D721Med (cell line): ENCODE measurements around the gene NEK7.

Experiments used
- DNase-seq: peaks from one replicate; pipeline ENCODE4 v3.0.0; 2011; ENCODE audit warnings: low spot score; ENCODE audit not compliant: insufficient read length
- FAIRE-seq: peaks from 2 replicates; lab custom pipeline; 2011; peaks lifted over from hg19 to GRCh38; lab: Jason Lieb, UNC
- CTCF ChIP-seq: IDR thresholded peaks from 2 replicates; pipeline ENCODE4 v1.5.1; 2012; ENCODE audit warnings: mild to moderate bottlenecking, control low read depth; ENCODE audit not compliant: insufficient read depth; ENCODE audit errors: missing control alignments

The NEK7 gene

DNA sequence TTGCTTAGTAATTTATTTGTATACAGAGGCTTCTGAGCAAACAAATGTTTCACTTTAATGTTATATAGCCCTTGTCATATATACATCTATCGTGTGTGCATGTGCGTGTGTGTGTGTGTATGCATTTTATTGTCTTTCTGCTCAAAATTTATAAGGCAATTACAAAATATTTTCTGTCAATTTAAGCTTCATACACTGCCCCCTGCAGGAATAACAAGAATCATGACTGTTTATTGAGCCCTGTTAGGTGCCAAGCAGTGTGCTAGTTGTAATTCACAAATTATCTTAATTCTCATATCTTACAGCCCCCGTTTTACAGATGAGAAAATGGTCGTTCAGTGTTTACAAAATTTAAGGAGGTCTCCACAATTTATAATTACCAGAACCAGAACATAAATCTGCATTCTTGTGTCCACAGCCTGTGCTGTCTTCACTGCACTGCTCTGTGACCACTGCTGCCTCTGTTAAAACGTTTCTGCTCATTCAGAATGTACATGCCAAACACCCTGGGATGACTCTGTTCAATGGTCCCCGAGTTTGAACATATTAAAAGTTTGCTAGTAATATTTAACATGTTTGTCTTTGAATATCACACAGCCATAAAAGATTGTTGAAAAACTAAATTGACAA, 202.3 kb downstream of the NEK7 start:
- FAIRE-seq = no peak
- DNase-seq = no peak
- TF ChIP-seq CTCF = peak; percentile 46

GRCh38 chr1:198360208-198360729, 203.5 kb downstream of the NEK7 start:
- no peak for DNase-seq
- FAIRE-seq = peak; percentile 82
- TF ChIP-seq CTCF = no peak

DNA sequence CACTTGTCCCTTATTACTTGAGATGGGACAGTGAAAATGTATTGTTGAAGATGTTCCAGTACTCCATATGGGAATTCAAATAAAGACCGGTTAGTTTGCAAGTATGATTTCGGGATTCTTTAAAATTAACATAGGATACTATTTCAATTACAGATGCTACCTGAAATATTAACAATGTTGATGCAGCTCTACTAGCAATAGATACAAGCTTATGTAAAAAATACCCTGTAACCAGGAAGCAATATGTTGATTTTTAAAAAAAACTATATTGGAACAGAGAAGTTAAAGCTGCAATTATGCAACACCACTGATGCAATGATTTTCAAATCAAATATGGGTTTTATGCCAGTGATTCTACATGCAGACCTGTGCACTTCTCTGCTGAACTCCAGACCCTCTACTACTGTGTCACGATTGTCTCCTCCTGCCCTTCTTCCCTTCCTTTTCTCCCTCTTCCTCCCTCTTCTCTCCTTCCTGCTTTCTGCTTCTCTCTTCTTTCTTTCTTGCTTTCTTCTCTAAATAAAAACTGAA, 204.5 kb downstream of the NEK7 start:
- no peak for FAIRE-seq

GRCh38 chr1:198363625-198364151, 206.9 kb downstream of the NEK7 start:
- FAIRE-seq (peak; percentile 81), DNase-seq (no peak)
- no peak for TF ChIP-seq CTCF

More for the DNA sequence above, 204.5 kb downstream of the NEK7 start:
- TF ChIP-seq CTCF = no peak
- no peak for DNase-seq

- FAIRE-seq = no peak
- TF ChIP-seq CTCF = no peak
- no peak for DNase-seq
These were observed 207.7 kb downstream of the NEK7 start for GRCh38 chr1:198364471-198364870.

DNA sequence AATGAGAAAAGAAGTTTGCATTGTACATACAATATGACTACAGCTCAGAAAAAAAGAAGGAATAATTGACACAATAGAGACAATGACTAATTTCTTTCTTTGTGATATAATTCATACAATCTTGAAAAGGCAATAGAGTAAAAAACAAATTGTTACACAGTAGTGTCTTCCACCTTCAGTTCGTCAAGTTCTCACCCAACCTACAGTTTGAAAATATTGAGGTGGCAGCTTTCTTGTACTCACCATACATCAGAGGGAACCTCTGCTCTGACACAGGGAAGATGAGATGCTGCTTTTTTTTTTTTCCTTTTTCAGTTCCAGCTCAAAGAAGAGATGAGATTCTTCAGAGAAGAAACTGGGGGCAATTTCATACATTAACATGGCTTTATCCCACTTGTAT, 210.5 kb downstream of the NEK7 start:
- peak; percentile 56 for FAIRE-seq
- TF ChIP-seq CTCF = no peak
- no peak for DNase-seq

GRCh38 chr1:198370996-198371395, 214.2 kb downstream of the NEK7 start:
- DNase-seq (no peak), FAIRE-seq (no peak)
- no peak for TF ChIP-seq CTCF
